K562 treated with DMSO at 1 percent for 12 hours (cell line): ENCODE results near the gene CCDC134. TPM values are rescaled to one million over a fixed set of nuclear protein-coding genes. Genes with fewer than 3 reads are reported as not detected.

Source experiments
- total RNA-seq: library from RNA; unstranded; fragments of 300-600 nt; gene quantifications from 2 replicates; pipeline ENCODE4 v1.2.3, GENCODE V29; 2022; ENCODE audit not compliant: insufficient read depth

The CCDC134 gene
- 5.1 TPM in 1 of 2 replicates, not detected in the other for total RNA-seq

DNA sequence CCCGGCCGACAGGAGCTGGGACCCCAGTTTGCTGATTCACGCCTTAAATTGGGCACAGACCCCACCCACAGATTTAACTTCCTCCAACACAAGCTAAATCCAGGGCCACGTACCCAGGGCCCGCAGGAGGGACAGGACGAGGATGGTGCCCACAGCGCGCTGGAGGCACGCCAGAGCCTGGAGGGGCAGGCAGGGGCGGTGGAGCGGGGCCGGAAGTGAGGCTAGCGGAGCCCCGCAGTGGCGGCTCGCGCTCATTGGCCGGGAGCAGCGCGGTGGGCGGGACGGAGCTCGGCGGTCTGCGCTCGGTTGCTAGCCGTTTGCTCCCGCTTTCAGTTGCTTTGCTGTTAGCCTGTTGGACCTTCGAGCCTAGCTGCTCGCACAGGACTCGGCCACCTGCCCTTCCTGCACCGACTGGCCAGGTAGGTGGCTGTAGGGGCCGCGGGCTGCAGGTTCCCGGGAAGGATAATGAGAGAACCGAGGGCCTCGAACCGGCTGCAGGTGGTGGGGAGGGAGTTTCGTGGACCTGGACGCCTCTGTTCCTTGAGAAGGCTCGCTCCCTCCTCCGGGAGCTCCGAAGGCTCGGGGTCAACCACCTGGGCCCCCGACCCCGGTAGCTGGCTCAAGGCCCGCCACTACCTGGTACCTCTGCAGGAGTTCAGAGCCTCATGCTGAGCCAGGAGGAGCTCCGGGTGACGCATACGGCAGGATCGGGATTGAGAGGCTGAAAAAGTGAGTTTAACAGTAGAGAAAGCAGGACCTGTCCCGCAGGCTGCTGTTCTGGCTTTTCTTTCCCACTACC lies at the start of gene CCDC134:
Gene CCDC134, plus strand, starts transcription at position 332 of the 799 bp plus-strand sequence. CDS start 8,212 bp downstream, outside the sequence.

DNA sequence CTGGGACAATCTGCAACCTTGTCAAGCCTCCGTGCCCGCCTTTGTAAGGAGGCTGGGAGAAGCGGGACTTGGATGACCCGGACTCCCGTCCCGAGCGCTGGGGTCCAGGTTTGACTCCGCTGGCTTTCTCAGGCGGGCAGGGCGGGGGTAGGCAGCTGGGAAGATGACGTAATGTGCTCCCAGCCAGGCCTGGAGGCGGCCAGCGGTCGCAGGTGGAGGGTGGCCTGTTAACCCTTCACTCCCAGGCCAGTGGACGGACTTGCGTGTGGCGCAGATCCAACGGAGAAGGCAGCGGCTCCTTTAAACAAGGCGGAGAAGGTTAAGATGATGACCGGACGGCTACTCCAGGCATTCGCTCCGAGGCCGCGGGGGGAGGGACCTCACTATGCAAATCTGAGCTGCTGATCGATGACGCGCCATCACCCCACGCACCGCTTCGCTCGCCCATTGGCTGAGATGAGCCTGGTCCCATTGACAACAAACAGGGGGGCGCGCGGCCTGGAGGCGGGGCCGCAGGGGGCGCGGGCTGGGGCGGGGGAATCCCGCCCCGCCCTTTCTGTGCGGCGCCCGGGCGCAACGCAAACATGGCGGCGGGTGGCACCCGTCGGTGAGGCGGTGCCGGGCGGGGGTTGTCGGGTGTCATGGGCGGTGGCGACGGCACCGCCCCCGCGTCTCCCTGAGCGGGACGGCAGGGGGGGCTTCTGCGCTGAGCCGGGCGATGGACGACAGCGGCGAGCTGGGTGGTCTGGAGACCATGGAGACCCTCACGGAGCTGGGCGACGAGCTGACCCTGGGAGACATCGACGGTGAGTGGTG lies 32.3 kb downstream of the CCDC134 start, which contains the start of gene SREBF2:
Gene SREBF2, plus strand, starts transcription at position 553 of the 816 bp plus-strand sequence. Its CDS starts 166 bp downstream, at position 719.

Other genes with a start within 250 kb of the CCDC134 start
- not detected in 2 replicates for gene CSDC2, start 239.7 kb upstream of the CCDC134 start, total RNA-seq
- 53.2 and 68.0 TPM in 2 replicates for gene PMM1, start 210.8 kb upstream of the CCDC134 start, total RNA-seq
- gene DESI1, start 179.6 kb upstream of the CCDC134 start, total RNA-seq, result 11.9 and 22.8 TPM in 2 replicates
- gene XRCC6, start 179.4 kb upstream of the CCDC134 start, total RNA-seq, result 231 and 282 TPM in 2 replicates
- 98.9 and 105 TPM in 2 replicates for gene SNU13, start 111.8 kb upstream of the CCDC134 start, total RNA-seq
- gene MEI1, start 101.2 kb upstream of the CCDC134 start, total RNA-seq, result 0.81 TPM in 1 of 2 replicates, not detected in the other
- gene SREBF2, start 32.4 kb downstream of the CCDC134 start, total RNA-seq, result 44.6 and 89.9 TPM in 2 replicates
- gene SHISA8, start 114.4 kb downstream of the CCDC134 start, total RNA-seq, result 1.3 and 1.4 TPM in 2 replicates
- 0.39 and 1.6 TPM in 2 replicates for gene TNFRSF13C, start 126.1 kb downstream of the CCDC134 start, total RNA-seq
- gene CENPM, start 146.5 kb downstream of the CCDC134 start, total RNA-seq, result 32.4 and 40.9 TPM in 2 replicates
- not detected in 2 replicates for gene SEPTIN3, start 168.8 kb downstream of the CCDC134 start, total RNA-seq
- not detected in 2 replicates for gene WBP2NL, start 198.1 kb downstream of the CCDC134 start, total RNA-seq